Smooth muscle cell (in vitro differentiated cells): ENCODE measurements around the gene CBX2. TPM values are rescaled to one million over a fixed set of nuclear protein-coding genes. Genes with fewer than 3 reads are reported as not detected.

Source experiments
- DNase-seq: peaks from one replicate; lab custom pipeline; 2025; ENCODE audit not compliant: unreplicated experiment; lab: John Stamatoyannopoulos, UW
- H2AFZ ChIP-seq: fragments of 200-600 bp; sonication (generic); 2 replicates; pipeline ENCODE4 v1.6.0; 2016; ENCODE audit warnings: antibody characterized with exemption, low read depth, mild to moderate bottlenecking
- H3F3A ChIP-seq: fragments of 200-600 bp; sonication (generic); 2 replicates; pipeline ENCODE4 v1.6.0; 2017; ENCODE audit warnings: antibody characterized with exemption, low read depth
- H3K27ac ChIP-seq: fragments of 200-600 bp; sonication (generic); 2 replicates; pipeline ENCODE4 v1.5.1; 2016; ENCODE audit warnings: low read depth, mild to moderate bottlenecking
- H3K27me3 ChIP-seq: fragments of 200-600 bp; sonication (generic); 2 replicates; pipeline ENCODE4 v1.6.1; 2016; ENCODE audit warnings: low read depth, mild to moderate bottlenecking
- H3K36me3 ChIP-seq: fragments of 200-600 bp; sonication (generic); 2 replicates; pipeline ENCODE4 v1.5.1; 2016; ENCODE audit warnings: low read depth
- H3K4me1 ChIP-seq: fragments of 200-600 bp; sonication (generic); 2 replicates; pipeline ENCODE4 v1.5.1; 2016; ENCODE audit warnings: low read depth
- H3K4me2 ChIP-seq: fragments of 200-600 bp; sonication (generic); 2 replicates; pipeline ENCODE4 v1.6.0; 2016; ENCODE audit warnings: mild to moderate bottlenecking
- H3K4me3 ChIP-seq: fragments of 200-600 bp; sonication (generic); 2 replicates; pipeline ENCODE4 v1.5.1; 2016; ENCODE audit warnings: mild to moderate bottlenecking
- H3K79me2 ChIP-seq: fragments of 200-600 bp; sonication (generic); 2 replicates; pipeline ENCODE4 v1.6.0; 2016; ENCODE audit warnings: low read depth, mild to moderate bottlenecking
- H3K9ac ChIP-seq: fragments of 200-600 bp; sonication (generic); 2 replicates; pipeline ENCODE4 v1.6.0; 2016; ENCODE audit warnings: low read depth
- H3K9me3 ChIP-seq: fragments of 200-600 bp; sonication (generic); replicated peaks from 2 replicates; pipeline ENCODE4 v1.5.1; 2016; ENCODE audit warnings: low read depth
- H4K20me1 ChIP-seq: fragments of 200-600 bp; sonication (generic); 2 replicates; pipeline ENCODE4 v1.6.0; 2016; ENCODE audit warnings: low read depth
- CTCF ChIP-seq: fragments of 200-600 bp; sonication (generic); IDR thresholded peaks from 2 replicates; pipeline ENCODE4 v1.5.1; 2017; ENCODE audit warnings: borderline replicate concordance, mild to moderate bottlenecking, antibody characterized with exemption; ENCODE audit not compliant: insufficient read depth, poor library complexity, severe bottlenecking
- WGBS: methylation state at CpG from one replicate; pipeline ENCODE4 v1.1.7; 2016; ENCODE audit warnings: low lambda C conversion rate; 5-methylcytosine and 5-hydroxymethylcytosine counted together
- polyA plus RNA-seq: library from polyadenylated mRNA; unstranded; fragments of >200 nt; fragmentation: Nextera tagmentation; extraction: Ambion mirVana; gene quantifications from 2 replicates; pipeline ENCODE4 v1.2.1, GENCODE V29; 2016
- total RNA-seq: library from RNA; depleted of rRNA; stranded (reverse); fragments of >200 nt; gene quantifications from 2 replicates; pipeline ENCODE4 v1.2.3, GENCODE V29; 2014

The CBX2 gene
- total and polyA plus RNA-seq, 2 experiments from 2014 or later, result 4.0 to 10.1 TPM

- Histone ChIP-seq H3K9me3 (no peaks in the 10 kb centered on the region), H2AFZ (no peak overlapping the region), H3K79me2 (no peaks in the 10 kb centered on the region), H3F3A (peaks cover 4% of the 10 kb centered on the region), H3K4me1 (peaks cover 48% of the 10 kb centered on the region), H3K27me3 (peaks cover 64% of the 10 kb centered on the region), H3K36me3 (no peaks in the 10 kb centered on the region), H4K20me1 (peaks cover 11% of the 10 kb centered on the region), H3K4me2 (peak overlapping the region; percentile 91), H3K9ac (no peak overlapping the region), H3K27ac (no peak overlapping the region), H3K4me3 (peak overlapping the region; percentile 55)
- TF ChIP-seq CTCF, result no peak
- no peak for DNase-seq
- 10% methylated on average over 24 of the region's 26 CpGs for WGBS
Measured at GRCh38 chr17:79791735-79792161, 13.8 kb downstream of the CBX2 start.

- Histone ChIP-seq H3K4me3 (peak overlapping the region; percentile 55), H3K27me3 (peaks cover 58% of the 10 kb centered on the region), H3K4me1 (peaks cover 48% of the 10 kb centered on the region), H3K4me2 (peak overlapping the region; percentile 91), H2AFZ (no peak overlapping the region), H4K20me1 (peaks cover 11% of the 10 kb centered on the region), H3F3A (peaks cover 4% of the 10 kb centered on the region), H3K27ac (no peak overlapping the region), H3K79me2 (no peaks in the 10 kb centered on the region), H3K9ac (no peak overlapping the region), H3K36me3 (no peaks in the 10 kb centered on the region), H3K9me3 (no peaks in the 10 kb centered on the region)
- DNase-seq, result no peak
- 3% methylated on average over 16 of the region's 22 CpGs for WGBS
- no peak for TF ChIP-seq CTCF
Measured at GRCh38 chr17:79792341-79792871, 14.5 kb downstream of the CBX2 start.

GRCh38 chr17:79792984-79793923 is 15.3 kb downstream of the CBX2 start:
- peak overlapping the region; percentile 65 for H3K9ac ChIP-seq
- TF ChIP-seq CTCF, result no peak
- H3K4me3 ChIP-seq, result peak overlapping the region; percentile 55
- peaks cover 55% of the 10 kb centered on the region for H3K27me3 ChIP-seq
- peaks cover 11% of the 10 kb centered on the region for H4K20me1 ChIP-seq
- peaks cover 54% of the 10 kb centered on the region for H3K4me1 ChIP-seq
- H2AFZ ChIP-seq, result no peak overlapping the region
- H3K4me2 ChIP-seq, result peak overlapping the region; percentile 91
- peak overlapping the region; percentile 79 for H3K27ac ChIP-seq
- DNase-seq, result peak; percentile 55
- no peaks in the 10 kb centered on the region for H3K79me2 ChIP-seq
- H3K36me3 ChIP-seq, result no peaks in the 10 kb centered on the region
- H3K9me3 ChIP-seq, result no peaks in the 10 kb centered on the region
- WGBS, result 2% methylated on average over 55 of the region's 63 CpGs
- peaks cover 5% of the 10 kb centered on the region for H3F3A ChIP-seq
